RWPE2 (cell line): ENCODE results near the gene PFDN4.
A peak's percentile ranks its signal among the peaks of the same experiment; 100 is the strongest.

Source experiments
- ATAC-seq: fragments of 200-7000 bp; cut with Tn5 transposase; 3 replicates; pipeline ENCODE4 v1.9.1; 2021; ENCODE audit warnings: low read depth
- DNase-seq: peaks from one replicate; pipeline ENCODE4 v3.0.0-alpha.2; 2020; ENCODE audit warnings: low spot score
- H3K27ac ChIP-seq: fragments of 450-650 bp; 2 replicates; pipeline ENCODE4 v1.5.1; 2017; ENCODE audit warnings: mild to moderate bottlenecking; ENCODE audit not compliant: poor library complexity, severe bottlenecking
- H3K27me3 ChIP-seq: fragments of 250-450 bp; sonication (Bioruptor Pico); 2 replicates; pipeline ENCODE4 v1.5.1; 2021; ENCODE audit warnings: mild to moderate bottlenecking, moderate library complexity; ENCODE audit not compliant: insufficient read depth, poor library complexity, severe bottlenecking
- H3K36me3 ChIP-seq: fragments of 250-450 bp; sonication (Bioruptor Pico); 2 replicates; pipeline ENCODE4 v1.5.1; 2020; ENCODE audit warnings: low read depth, mild to moderate bottlenecking, moderate library complexity
- H3K4me1 ChIP-seq: fragments of 250-450 bp; sonication (Bioruptor Pico); 2 replicates; pipeline ENCODE4 v1.5.1; 2021; ENCODE audit warnings: mild to moderate bottlenecking, moderate library complexity; ENCODE audit not compliant: insufficient read depth, poor library complexity, severe bottlenecking
- H3K4me3 ChIP-seq: fragments of 250-450 bp; sonication (Bioruptor Pico); 2 replicates; pipeline ENCODE4 v1.5.1; 2021; ENCODE audit warnings: mild to moderate bottlenecking, moderate library complexity; ENCODE audit not compliant: severe bottlenecking
- H3K9me3 ChIP-seq: fragments of 250-450 bp; sonication (Bioruptor Pico); 2 replicates; pipeline ENCODE4 v1.5.1; 2021; ENCODE audit warnings: mild to moderate bottlenecking, moderate library complexity; ENCODE audit not compliant: severe bottlenecking
- CTCF ChIP-seq: fragments of 450-650 bp; IDR thresholded peaks from one replicate; pipeline ENCODE4 v1.5.1; 2017; ENCODE audit warnings: mild to moderate bottlenecking, moderate library complexity; ENCODE audit not compliant: poor library complexity, severe bottlenecking

PFDN4 gene

GRCh38 chr20:54180931-54181330 is 27.0 kb upstream of the PFDN4 start:
- Histone ChIP-seq H3K9me3 (no peaks in the 10 kb centered on the region), H3K36me3 (no peaks in the 10 kb centered on the region), H3K4me1 (peaks cover 47% of the 10 kb centered on the region), H3K27me3 (no peaks in the 10 kb centered on the region), H3K27ac (peak overlapping the region; percentile 71), H3K4me3 (no peak overlapping the region)
- ATAC-seq (no peak), DNase-seq (no peak)
- TF ChIP-seq CTCF = no peak

GRCh38 chr20:54184071-54184470 is 23.8 kb upstream of the PFDN4 start:
- no peak overlapping the region for H3K4me3 ChIP-seq
- H3K27ac ChIP-seq = no peak overlapping the region
- no peak for DNase-seq
- peaks cover 34% of the 10 kb centered on the region for H3K4me1 ChIP-seq
- H3K36me3 ChIP-seq = no peaks in the 10 kb centered on the region
- no peak for TF ChIP-seq CTCF
- H3K9me3 ChIP-seq = no peaks in the 10 kb centered on the region
- no peaks in the 10 kb centered on the region for H3K27me3 ChIP-seq
- no peak for ATAC-seq

GRCh38 chr20:54184904-54185626 is 22.8 kb upstream of the PFDN4 start:
- Histone ChIP-seq H3K36me3 (no peaks in the 10 kb centered on the region), H3K4me1 (peaks cover 34% of the 10 kb centered on the region), H3K27me3 (no peaks in the 10 kb centered on the region), H3K27ac (no peak overlapping the region), H3K4me3 (no peak overlapping the region), H3K9me3 (no peaks in the 10 kb centered on the region)
- no peak for TF ChIP-seq CTCF
- ATAC-seq (peak; percentile 14; the same call in 1 of the 3 replicates), DNase-seq (no peak)

GRCh38 chr20:54188132-54188849 is 19.6 kb upstream of the PFDN4 start:
- Histone ChIP-seq H3K9me3 (no peaks in the 10 kb centered on the region), H3K36me3 (no peaks in the 10 kb centered on the region), H3K4me1 (peaks cover 26% of the 10 kb centered on the region), H3K27me3 (no peaks in the 10 kb centered on the region), H3K4me3 (no peak overlapping the region), H3K27ac (no peak overlapping the region)
- TF ChIP-seq CTCF = no peak
- no peak for DNase-seq
- ATAC-seq = no peak

- ATAC-seq = peak; percentile 71
- H3K9me3 ChIP-seq = no peaks in the 10 kb centered on the region
Observed at GRCh38 chr20:54189630-54190029, 18.3 kb upstream of the PFDN4 start.

More at GRCh38 chr20:54189630-54190029, 18.3 kb upstream of the PFDN4 start:
- Histone ChIP-seq H3K27ac (peak overlapping the region; percentile 53), H3K27me3 (no peaks in the 10 kb centered on the region), H3K4me3 (no peak overlapping the region), H3K36me3 (no peaks in the 10 kb centered on the region), H3K4me1 (peaks cover 30% of the 10 kb centered on the region)
- no peak for TF ChIP-seq CTCF
- DNase-seq = no peak
